ENCODE measurements around the gene FBRSL1.

The FBRSL1 gene

DNA sequence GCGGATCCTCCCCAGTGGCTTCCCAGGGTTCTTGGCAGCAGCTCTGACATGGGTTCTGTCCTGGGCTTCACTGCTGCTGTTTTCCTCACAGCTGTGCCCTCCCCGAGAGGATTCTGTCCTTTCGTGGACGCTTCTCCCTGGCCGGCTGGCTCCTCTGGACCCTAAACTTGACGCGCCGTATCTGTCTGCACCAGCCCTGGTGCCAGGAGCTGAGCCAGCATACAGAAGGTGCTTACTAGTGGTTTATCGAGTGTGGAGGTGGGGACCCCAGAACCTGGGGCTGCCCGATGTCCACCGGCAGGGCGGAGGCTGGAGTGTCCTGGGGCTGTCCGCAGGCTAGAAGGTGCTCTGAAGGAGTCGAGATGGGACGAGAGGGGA is 17.2 kb downstream of the FBRSL1 start:
- no peak for TF ChIP-seq POLR2A (IDR thresholded peaks at IDR 0.05; ENCODE audit: low read depth, low read length)
- DNase-seq (ENCODE audit: insufficient read length, low spot score), result no peak
- no peak for FAIRE-seq

DNA sequence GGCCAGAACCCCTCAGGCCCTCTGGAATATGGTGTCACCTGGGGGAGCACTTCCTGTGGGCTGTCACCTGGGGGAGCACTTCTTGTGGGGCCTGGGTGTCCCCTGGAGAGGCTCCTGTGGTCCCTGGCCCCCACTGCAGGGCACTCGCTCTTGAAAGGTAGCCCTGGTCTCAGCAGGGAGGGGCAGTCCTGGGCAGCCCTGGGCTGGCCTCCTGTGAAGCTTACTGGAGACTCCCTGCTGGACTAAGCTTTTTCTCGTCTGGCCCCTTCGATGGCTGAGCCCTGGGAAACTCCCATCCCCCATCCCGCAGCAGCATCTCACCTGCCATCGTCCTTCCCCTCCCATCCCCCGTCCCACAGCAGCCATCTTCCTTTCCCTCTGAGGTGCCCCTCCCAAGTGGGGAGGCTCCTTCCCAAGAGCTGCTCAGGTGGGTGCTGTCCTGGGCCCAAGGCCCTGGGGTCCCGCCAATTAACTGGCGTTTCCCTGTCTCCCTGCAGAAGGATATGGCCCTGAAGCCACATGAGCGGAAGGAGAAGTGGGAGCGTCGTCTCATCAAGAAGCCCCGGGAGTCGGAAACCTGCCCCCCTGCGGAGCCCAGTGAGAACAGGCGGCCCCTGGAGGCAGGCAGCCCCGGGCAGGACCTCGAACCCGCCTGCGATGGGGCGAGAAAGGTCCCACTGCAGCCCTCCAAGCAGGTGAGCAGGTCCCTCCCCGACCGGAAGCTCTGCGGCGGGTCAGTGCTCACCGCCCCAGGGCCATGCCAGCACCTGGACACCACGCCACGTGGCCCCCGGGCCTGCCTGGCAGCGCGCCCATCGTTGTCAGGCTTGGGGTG is 17.9 kb downstream of the FBRSL1 start:
- TF ChIP-seq POLR2A (IDR thresholded peaks at IDR 0.05; ENCODE audit: low read depth, low read length), result no peak
- no peak for FAIRE-seq

DNA sequence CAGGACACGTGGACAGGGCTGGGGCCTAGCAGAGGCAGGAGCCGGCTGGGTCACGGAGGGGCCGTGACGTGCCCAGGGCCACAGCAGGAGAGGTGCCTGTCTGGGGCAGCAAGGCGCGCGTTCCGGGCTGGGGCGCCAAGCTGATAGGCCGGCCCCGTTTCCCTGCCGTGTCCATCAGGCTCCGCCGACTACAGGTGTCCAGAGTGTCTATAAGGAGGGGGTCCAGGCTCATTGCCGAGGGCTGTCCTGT is 18.5 kb downstream of the FBRSL1 start:
- FAIRE-seq (no peak), DNase-seq (ENCODE audit: insufficient read length, low spot score) (no peak)

More for the DNA sequence above, 17.9 kb downstream of the FBRSL1 start:
- no peak for DNase-seq (ENCODE audit: insufficient read length, low spot score)

DNA sequence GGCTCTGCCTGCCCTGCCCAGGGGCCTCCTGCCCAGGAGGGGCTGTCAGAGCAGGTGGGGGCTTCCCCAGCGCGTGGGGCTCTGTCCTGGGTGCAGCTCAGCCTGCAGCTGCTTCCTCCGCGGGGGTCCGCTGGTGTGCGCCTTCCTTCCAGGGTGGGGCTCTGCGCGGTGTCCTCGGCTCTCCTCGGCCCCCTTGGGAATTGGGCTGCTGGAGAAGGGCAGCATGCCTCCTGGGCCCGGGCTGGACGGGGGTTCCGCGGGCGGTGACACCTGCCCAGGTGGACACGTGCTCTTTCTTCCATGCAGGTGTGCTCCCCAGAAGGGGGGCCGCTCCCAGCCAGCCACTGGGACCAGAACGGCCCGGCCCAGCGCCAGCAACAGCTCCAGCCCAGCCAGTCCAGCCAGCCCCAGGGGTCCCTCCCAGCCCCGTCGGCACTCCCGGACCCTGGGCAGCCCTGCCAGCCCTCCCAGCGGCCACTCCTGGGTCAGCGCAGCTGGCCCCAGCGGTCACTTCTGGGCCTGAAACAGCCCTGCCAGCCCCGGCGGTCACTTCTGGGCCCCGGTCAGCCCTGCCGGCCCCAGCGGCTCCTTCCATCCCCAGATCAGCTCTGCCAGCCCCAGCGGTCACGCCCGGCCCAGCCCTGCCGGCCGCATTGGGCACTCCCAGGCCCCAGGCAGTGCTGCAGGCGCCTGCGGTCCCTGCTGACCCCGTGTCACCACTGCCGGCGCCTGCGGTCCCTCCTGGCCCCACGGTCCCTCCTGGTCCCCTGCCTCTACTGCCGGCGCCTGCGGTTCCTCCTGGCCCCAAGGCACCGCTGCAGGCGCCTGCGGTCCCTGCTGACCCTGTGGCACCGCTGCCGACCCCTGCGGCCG is 19.1 kb downstream of the FBRSL1 start:
- TF ChIP-seq POLR2A (IDR thresholded peaks at IDR 0.05; ENCODE audit: low read depth, low read length), result no peak
- DNase-seq (ENCODE audit: insufficient read length, low spot score) (no peak), FAIRE-seq (no peak)

More for the DNA sequence above, 18.5 kb downstream of the FBRSL1 start:
- TF ChIP-seq POLR2A (IDR thresholded peaks at IDR 0.05; ENCODE audit: low read depth, low read length), result no peak

DNA sequence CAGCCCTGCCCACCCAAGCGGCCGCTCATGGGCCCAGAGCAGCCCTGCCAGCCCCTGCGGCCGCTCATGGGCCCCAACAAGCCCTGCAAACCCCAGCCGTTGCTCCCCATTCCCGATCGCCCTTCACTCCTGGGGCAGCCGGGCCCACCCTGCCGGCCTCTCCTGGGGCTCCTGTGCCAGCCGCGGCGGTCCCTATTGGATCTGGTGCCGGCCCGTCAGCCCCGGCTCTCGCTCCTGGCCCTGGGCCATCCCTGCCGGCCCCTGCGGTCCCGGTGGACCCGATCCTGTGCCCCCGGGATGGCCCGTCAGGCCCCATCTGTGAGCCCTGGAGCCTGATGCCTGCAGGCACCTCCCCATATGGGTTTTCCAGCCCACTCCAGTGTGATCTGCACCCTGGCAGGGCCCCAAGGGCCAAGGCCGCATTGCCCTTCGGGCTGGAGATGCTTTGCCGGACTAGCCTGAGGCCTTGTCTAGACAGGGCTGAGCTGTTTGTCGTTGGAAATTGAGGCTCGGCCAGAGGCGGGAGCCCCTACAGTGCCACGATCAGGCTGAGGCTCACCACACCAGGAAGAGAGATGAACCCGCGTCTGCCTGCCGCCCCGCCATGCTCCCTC is 20.3 kb downstream of the FBRSL1 start:
- FAIRE-seq, result no peak
- no peak for TF ChIP-seq POLR2A (IDR thresholded peaks at IDR 0.05; ENCODE audit: low read depth, low read length)
- no peak for DNase-seq (ENCODE audit: insufficient read length, low spot score)

DNA sequence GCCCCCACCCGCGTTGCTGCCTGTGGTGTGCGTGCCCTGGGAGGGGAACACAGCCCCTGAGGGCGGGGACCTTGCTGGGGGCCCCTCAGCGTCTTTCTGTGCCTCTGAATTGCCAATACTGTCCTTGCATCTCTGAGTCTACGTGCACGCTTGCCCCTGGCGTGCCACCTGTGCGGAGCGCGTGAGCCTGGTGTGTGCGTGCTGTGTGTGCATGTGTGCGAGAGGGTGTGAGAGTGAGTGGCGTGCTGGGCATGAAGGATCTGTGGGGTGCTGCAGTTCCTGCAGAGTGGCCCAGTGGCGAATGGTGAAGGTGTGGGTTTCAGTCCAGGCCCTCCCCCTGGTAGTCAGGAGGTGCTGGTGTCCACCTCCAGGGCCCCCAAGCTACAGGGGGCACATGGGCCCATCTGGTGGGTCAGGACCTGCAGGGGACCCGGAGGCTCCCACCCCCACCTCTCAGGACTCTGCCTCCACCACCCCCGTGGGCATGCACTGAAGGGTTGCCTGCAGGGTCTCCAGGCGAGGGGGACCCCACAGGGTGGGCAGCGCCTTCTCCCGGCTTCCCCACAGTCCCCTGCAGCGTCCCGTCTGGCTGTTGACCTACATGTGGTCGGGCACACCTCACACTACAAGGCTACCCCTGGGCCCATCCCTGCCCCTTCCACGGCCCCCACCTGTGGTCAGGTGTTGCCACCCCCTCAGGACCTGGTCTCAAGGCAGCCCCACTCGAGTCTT is 21.0 kb downstream of the FBRSL1 start:
- DNase-seq (ENCODE audit: insufficient read length, low spot score), result no peak
- no peak for FAIRE-seq

DNA sequence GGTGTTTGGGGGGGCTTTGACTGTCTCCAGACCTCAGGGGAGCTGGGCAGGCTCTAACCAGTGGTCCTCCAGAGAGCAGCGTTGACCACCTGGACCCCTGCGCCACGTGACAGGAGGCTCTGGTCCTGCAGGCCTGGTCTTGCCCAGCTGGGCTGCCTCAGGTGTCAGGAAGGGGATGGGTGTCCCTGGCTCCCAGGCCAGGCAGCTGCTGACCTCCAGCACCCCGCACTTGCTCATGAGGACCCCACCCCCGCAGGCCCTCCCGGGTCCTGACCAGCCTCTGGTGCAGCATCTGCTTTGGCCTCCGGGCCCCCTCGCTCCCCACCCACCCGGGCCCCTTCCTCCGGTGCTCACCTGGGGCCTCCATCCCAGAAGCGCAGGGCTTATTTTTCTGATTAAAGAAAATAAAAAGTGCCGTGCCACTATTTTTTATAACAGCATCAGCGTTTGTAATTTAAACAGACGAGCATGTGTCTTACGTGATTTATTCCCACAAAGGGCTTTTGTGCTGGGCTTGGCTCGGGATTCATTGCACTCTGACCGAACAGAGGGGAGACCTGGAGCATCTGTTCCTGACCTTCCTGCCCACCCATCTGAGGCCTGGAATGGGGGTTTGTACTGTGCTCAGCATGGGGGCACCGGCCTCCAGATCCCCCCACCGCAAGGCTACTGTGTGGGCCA is 21.7 kb downstream of the FBRSL1 start:
- DNase-seq (ENCODE audit: insufficient read length, low spot score) (no peak), FAIRE-seq (no peak)
- TF ChIP-seq POLR2A (IDR thresholded peaks at IDR 0.05; ENCODE audit: low read depth, low read length), result no peak

More for the DNA sequence above, 21.0 kb downstream of the FBRSL1 start:
- no peak for TF ChIP-seq POLR2A (IDR thresholded peaks at IDR 0.05; ENCODE audit: low read depth, low read length)

DNA sequence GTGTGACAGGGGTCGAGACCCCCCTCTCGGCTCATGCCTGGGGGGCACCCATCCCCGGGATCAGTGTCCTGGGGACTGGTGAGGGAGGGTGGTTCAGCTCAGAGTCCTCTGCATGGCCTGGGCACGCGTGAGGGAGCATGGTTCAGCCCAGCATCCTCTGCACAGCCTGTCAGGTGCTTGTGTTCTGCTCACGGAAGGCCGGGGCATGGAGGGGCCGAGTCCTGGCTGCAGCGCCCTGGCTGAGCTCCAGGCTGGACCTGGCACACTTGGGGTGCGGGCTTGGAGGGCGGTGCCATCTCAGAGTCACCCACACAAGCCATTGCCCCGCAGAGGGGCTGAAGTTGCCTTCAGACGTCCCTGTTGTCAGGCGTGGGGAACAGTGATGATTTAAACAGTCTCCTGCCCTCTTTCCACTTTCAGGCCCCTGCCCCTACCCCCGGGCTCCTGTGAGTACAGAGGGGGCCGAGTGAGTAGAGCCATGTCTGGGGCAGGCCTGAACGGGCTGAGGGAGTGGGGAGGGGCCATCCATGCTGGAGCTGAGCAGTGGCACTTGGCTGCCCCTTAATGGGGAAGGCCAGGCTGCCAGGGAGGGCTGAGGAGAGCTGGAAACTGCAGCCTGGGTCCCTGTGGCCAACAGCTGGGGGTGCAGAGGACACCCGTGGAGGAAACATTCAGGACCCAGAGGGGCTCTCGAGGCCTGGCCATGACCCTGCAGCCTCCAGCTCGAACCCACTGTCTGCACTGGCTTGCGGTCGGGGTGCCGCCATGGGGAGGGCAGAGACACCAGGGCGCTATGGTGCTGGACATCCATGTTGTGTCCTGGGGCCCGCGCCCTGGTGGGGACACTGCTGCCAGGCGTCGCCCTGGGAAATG is 22.5 kb downstream of the FBRSL1 start:
- DNase-seq (ENCODE audit: insufficient read length, low spot score) (no peak), FAIRE-seq (no peak)
- no peak for TF ChIP-seq POLR2A (IDR thresholded peaks at IDR 0.05; ENCODE audit: low read depth, low read length)

DNA sequence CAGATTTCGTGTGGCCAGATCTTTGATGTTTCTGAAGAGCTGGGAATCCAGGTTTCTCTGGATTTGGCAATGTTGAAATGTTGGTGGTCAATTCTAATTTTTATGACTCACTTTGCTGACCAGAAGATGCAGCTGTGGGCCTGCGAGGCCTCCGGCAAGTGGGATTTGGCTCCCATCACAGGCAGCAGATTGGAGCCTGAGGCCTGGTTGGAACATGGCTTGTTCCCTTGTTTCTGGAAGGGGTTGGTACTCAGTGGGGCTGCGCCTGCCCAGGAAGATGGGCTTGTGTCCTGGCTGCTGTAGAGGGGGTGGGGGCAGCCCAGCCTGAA is 23.1 kb downstream of the FBRSL1 start:
- FAIRE-seq, result no peak
- no peak for DNase-seq (ENCODE audit: insufficient read length, low spot score)
- TF ChIP-seq POLR2A (IDR thresholded peaks at IDR 0.05; ENCODE audit: low read depth, low read length), result no peak

DNA sequence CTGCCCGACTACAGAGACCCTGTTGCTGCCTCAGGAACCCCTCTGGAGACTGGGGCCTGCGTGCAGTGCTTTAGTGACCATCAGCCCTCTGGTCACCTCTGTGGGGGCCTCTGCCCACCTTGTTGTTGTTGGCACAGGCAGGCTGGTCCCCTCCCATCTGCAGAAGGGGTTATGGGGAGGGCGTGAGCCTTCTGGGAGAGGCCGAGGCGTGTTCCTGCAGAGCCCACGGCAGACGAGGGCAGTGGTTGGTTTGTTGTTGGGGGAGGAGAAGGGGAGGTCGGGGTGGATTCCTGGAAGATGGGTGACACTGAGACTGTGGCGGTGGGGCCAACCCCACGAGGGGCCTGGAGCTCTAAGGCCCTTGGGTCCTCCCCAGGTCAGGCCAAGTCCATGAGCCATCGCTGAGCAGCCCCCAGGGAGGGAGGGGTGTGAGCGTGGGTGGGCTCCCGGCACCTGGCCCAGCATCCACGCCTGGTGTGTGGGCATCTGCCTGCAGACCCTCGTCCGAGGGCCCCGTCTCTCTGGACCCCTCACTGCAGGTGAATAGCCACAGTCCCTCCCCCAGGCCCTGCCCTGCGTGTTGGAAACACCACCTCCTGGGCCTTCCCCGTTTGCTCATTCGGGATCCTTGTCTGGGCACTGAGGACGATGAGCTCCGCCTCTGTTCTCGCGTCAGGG is 23.6 kb downstream of the FBRSL1 start:
- TF ChIP-seq POLR2A (IDR thresholded peaks at IDR 0.05; ENCODE audit: low read depth, low read length), result no peak
- FAIRE-seq (no peak), DNase-seq (ENCODE audit: insufficient read length, low spot score) (no peak)

DNA sequence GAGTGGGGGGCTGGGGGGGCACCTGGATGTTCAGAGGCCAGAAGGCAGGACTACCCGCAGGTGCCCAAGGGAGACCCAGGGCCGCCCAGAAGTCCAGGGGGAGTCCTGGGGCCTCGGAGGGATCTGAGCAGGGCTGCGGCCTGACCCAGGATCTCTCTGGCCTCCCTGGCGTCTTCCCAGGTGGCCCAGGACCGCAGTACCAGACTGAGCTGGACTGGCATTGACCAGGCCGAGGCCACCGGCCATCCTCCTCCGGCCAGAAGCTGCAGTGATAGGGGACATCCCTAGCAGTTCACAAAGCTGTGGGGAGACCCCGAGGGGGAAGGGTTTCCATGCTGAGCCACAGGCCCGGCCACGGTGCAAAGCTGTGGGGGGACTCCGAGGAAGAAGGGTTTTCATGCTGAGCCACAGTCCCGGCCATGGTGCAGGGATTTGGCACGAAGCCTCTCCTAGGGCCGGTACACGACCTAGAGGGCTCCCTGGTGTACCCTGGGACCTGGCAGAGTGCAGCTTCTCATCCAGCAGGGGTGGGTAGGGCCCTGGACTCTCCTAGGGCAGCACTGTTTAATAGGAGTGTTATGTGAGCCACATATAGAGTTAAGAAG is 24.4 kb downstream of the FBRSL1 start:
- FAIRE-seq (no peak), DNase-seq (ENCODE audit: insufficient read length, low spot score) (no peak)
- no peak for TF ChIP-seq POLR2A (IDR thresholded peaks at IDR 0.05; ENCODE audit: low read depth, low read length)

DNA sequence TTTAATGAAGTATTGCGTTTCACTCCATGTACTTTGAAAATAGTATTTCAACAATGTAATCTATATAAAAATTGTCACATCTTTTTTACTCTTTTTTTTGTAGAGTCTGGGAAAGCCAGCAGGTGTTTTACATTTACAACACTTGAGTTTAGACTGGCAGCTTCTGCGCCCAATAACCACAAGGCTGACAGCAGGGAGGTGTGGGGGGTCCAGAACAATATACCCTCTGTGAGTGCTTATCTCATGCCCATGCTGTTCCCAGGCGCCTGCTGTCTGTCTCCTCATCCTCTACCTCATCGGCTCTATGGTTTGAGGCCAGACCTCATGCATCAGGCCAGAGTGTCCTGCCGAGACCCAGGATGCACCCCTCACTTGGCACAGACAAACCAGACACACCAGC is 24.9 kb downstream of the FBRSL1 start:
- TF ChIP-seq POLR2A (IDR thresholded peaks at IDR 0.05; ENCODE audit: low read depth, low read length), result no peak
- FAIRE-seq (no peak), DNase-seq (ENCODE audit: insufficient read length, low spot score) (no peak)

Data from H54 (cell line).